Right cardiac atrium (tissue), 5 donors: ENCODE results near the gene PRR5L. TPM values are rescaled to one million over a fixed set of nuclear protein-coding genes. Genes with fewer than 3 reads are reported as not detected.

Source experiments
- ATAC-seq, 2 donors: fragments of 200-7000 bp; cut with Tn5 transposase; one replicate each; pipeline versions ENCODE4 v1.8.0 to v1.9.1; 2020; ENCODE audit warnings: moderate library complexity in 2 of 2, mild to moderate bottlenecking in 1 of 2
- DNase-seq, 3 donors: peaks; one replicate each; pipeline ENCODE4 v3.0.0-alpha.2; 2020
- H3K27ac ChIP-seq: one replicate; pipeline ENCODE4 v1.5.1; 2013; ENCODE audit warnings: mild to moderate bottlenecking, low read length, control low read depth, moderate library complexity
- H3K27me3 ChIP-seq: one replicate; pipeline ENCODE4 v1.6.1; 2013; ENCODE audit not compliant: control insufficient read depth, insufficient read depth
- H3K4me1 ChIP-seq: one replicate; pipeline ENCODE4 v1.6.1; 2013; ENCODE audit warnings: low read length; ENCODE audit not compliant: control insufficient read depth, insufficient read depth
- H3K4me3 ChIP-seq: one replicate; pipeline ENCODE4 v1.5.1; 2013; ENCODE audit warnings: low read length, control low read depth
- H3K9me3 ChIP-seq: one replicate; pipeline ENCODE4 v1.6.1; 2013; ENCODE audit warnings: low read length; ENCODE audit not compliant: control insufficient read depth
- WGBS: extraction: QIAGEN DNeasy Blood & Tissue Kit; methylation state at CpG from one replicate; pipeline ENCODE4 v1.1.7; 2013; 5-methylcytosine and 5-hydroxymethylcytosine counted together
- intact Hi-C, 4 donors: fragments of 100-400 bp; cut with DNase I; formaldehyde crosslinking; loops; one replicate each; pipeline versions ENCODE4 v1.11.0 to v1.14.0; 2022 to 2023
- polyA plus RNA-seq: library from polyadenylated mRNA; stranded (reverse); fragments of 200-250 nt; gene quantifications from one replicate; pipeline ENCODE4 v1.2.3, GENCODE V29; 2013
- total RNA-seq, 4 donors: library from RNA; stranded (reverse); fragmentation: NEBNext Ultra II Directional; extraction: Animal tissue kit (Norgen Biotek cat#: 25700); gene quantifications; one replicate each; pipeline ENCODE4 v1.2.1, GENCODE V29; 2021
- donor health status: healthy with polysubstance abuse.
- donor health status: DM: no; HTN: yes; CAD: no.
- donor health status: DM: no; HTN: no; CAD: no.
- donor health status: DM: no; HTN: yes; CAD: no; lungs with severe emphysema.
- donor health status: DM: yes; HTN: yes; CAD: no.

PRR5L gene
- total and polyA plus RNA-seq, 5 donors, result 0.52 to 5.0 (median 2.4) TPM

DNA sequence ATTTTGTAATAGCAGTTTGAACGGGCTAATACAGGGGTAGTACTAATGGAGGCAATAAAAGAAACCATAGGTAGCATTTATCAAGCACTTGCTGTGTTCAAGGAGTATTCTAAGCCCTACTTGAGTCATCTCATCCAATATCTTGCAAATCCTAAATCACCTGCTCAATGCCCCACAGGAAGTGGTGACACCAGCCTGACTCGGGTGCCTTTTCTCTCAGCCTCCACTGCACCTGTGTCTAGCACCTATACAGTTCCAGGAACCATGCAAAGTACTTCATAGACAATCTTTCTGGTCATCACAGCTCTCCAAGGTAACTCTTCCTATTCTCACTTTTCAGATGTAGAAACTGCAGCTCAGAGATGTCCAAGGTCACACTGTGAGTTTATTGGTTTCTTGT lies 98.0 kb downstream of the PRR5L start:
- DNase-seq, result no peak
- H3K9me3 ChIP-seq, result no peaks in the 10 kb centered on the region
- no peak overlapping the region for H3K4me3 ChIP-seq
- no peaks in the 10 kb centered on the region for H3K27me3 ChIP-seq
- intact Hi-C loops, result no loop called here
- ATAC-seq, result no peak
- H3K27ac ChIP-seq, result no peak overlapping the region
- no peaks in the 10 kb centered on the region for H3K4me1 ChIP-seq
- WGBS, result 88% methylated on average over 2 of the region's 2 CpGs

DNA sequence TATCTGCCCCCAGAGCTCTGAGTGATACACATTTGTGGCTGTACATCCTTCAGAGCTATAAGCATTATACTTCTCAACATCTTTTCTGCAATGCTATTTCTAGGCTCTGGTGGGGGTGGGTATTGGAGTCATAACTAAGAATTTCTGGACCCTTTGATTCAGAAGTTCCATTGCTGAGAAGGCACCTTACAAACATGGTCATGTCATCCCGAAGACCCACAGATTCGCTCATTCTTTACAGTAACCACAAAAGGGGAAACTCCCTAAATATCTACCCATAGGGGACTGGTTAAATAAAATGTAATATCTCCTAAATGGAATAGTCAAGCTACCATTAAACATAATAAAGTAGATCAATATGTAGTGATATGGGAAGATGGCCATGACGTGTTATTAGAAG lies 98.8 kb downstream of the PRR5L start:
- no peak for DNase-seq
- intact Hi-C loops, result no loop called here
- WGBS, result 94% methylated on average over 3 of the region's 3 CpGs
- no peak overlapping the region for H3K27ac ChIP-seq
- H3K4me3 ChIP-seq, result no peak overlapping the region
- no peaks in the 10 kb centered on the region for H3K27me3 ChIP-seq
- H3K9me3 ChIP-seq, result no peaks in the 10 kb centered on the region
- no peak for ATAC-seq
- no peaks in the 10 kb centered on the region for H3K4me1 ChIP-seq

DNA sequence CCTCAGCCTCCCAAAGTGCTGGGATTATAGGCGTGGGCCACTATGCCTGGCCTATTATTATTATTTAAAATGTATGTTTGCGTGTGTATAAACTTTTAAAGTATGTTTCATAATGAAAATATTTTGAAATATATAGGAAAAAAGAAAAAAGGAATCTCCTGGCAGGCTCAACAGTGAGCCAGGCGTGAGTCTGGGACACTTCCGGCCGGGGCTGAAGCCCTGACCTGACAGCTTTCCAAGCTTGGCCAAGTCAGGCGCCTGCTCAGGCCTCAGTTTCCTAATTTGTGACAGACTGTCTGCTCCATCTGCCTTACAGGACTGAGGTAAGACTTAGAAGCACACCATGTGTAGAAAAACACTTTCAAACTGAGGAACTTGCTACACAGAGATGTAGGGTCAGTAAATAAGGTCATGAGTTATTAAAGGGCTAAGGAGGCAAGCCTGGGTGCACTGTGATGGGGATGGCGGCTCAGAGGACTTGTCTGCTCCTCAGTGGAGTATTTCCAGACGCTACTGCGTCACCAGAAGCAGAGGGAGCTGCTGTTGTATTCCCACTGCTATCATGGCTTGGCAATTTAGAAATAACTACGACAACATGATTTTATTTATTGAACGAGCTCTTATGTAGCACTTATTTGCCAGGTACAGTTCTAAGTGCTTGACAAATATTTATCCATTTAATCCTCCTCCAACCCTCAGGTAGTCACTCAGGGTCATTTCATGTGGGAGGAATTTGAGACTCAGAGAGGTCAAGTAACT lies 100.1 kb downstream of the PRR5L start:
- no peak overlapping the region for H3K27ac ChIP-seq
- H3K4me3 ChIP-seq, result no peak overlapping the region
- H3K4me1 ChIP-seq, result no peaks in the 10 kb centered on the region
- ATAC-seq, result no peak
- intact Hi-C loops, result no loop called here
- H3K9me3 ChIP-seq, result no peaks in the 10 kb centered on the region
- DNase-seq, result no peak
- 89% methylated on average over 11 of the region's 11 CpGs for WGBS
- no peaks in the 10 kb centered on the region for H3K27me3 ChIP-seq

DNA sequence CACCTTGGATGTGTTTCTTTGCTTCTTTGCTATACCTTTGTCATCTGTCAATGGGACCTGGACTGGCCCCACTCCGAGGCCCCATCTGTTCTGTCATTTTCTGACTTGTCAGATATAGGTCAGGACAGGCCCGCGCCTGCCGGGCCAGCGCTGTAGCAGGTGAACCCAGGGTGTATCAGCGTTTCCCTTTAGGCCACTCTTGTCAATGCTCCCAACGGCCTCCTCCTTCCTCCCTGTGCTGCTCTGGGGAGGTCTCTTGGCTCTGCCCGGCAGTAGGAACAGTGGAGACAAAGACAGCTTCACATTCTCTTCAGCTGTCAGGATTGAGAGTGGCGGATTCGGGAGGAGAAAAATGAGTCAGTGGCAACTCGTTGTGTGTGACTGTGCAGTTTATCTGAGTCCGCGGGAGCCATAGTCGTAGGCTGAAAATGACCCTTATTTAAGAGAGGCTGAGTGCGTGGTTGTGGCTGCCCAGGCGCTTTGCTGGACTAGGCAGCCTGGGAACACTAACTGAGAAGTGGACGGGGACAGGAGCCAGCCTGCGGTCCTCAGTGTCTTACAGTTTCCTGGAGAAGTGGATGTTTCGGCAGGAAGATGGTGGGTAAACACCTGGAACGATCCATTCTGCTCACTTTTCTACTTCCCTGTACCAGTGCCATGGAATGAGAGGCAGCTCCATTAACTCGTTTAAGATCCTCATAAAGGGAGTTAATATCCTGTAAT lies 102.3 kb downstream of the PRR5L start:
- H3K9me3 ChIP-seq, result no peaks in the 10 kb centered on the region
- no peaks in the 10 kb centered on the region for H3K4me1 ChIP-seq
- H3K27me3 ChIP-seq, result no peaks in the 10 kb centered on the region
- DNase-seq (no peak), ATAC-seq (no peak)
- H3K27ac ChIP-seq, result no peak overlapping the region
- H3K4me3 ChIP-seq, result no peak overlapping the region
- 82% methylated on average over 21 of the region's 21 CpGs for WGBS
- intact Hi-C loops, result no loop called here

DNA sequence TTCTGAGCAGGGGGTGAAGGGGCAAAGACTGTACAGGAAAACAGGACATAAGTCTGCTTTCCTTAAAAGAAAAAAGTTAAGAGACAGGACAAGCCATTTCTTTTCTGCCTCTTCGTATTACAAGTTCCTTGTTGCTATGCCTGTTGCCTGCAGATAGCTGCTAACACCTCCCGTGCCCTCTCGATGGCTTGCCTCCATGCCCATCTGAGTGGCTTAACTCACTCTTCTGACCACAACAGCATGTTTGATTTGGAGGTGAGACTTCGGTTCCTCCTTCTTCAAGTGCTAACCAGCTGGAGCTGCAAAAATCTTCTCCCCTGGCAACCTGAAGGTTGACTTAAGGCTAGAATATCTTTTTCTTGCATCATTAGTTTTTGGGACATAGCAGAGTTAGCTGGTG lies 103.1 kb downstream of the PRR5L start:
- Histone ChIP-seq H3K4me3 (no peak overlapping the region), H3K27me3 (no peaks in the 10 kb centered on the region), H3K27ac (no peak overlapping the region), H3K4me1 (no peaks in the 10 kb centered on the region), H3K9me3 (no peaks in the 10 kb centered on the region)
- WGBS, result 86% methylated on average over 4 of the region's 4 CpGs
- intact Hi-C loops, result no loop called here
- ATAC-seq (no peak), DNase-seq (no peak)

DNA sequence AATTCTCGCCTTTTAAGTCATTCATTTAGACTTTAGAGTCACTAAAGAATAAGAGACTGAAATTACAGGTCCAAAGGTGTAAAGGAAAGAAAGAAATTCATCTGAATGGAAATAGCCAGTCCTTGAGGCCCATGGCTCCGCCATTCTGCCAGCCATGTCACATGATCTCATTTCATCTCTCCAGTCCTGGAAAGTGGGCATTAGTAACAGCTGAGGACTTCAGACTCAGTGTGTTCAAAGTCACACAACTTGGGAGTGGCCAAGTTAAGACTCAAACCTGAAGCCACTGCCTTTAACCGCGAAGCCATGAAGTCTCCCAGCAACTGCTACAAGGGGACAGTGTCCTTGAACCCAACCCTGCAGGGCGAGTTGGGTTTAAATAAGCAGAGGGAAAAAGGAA lies 103.7 kb downstream of the PRR5L start:
- no peaks in the 10 kb centered on the region for H3K9me3 ChIP-seq
- H3K4me1 ChIP-seq, result no peaks in the 10 kb centered on the region
- H3K27me3 ChIP-seq, result no peaks in the 10 kb centered on the region
- no peak overlapping the region for H3K4me3 ChIP-seq
- DNase-seq (no peak), ATAC-seq (no peak)
- WGBS, result 97% methylated on average over 5 of the region's 5 CpGs
- no peak overlapping the region for H3K27ac ChIP-seq
- intact Hi-C loops, result no loop called here

DNA sequence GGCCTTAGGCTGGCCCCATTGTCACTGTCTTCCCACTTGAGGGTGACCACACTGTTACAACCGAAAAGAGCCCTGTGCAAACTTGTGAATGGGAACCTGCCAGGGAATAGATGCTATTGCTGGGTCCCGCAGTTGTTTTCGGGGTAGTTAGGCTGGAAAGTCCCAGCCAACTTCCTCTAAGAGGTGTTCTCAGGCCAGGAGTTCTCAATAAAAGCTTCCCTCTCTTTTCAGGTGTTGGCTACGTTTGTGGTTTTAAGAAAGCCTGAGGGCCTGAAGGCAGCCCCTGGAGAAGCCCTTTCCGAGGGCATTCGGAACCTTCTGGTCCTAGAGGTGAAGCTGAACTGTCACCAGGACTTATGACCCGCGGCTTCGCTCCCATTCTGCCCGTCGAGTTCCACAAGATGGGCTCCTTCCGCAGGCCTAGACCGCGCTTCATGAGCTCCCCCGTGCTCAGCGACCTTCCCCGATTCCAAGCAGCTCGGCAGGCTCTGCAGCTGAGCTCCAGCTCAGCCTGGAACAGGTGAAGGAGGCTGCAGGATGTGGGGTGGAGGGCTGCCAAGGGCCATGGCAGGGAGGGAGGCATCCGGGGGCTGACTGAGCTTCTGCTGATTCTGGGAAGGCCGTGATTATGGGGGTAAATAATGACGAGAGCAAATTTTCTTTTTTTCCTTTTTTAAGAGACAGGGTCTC lies 104.8 kb downstream of the PRR5L start:
- DNase-seq, result peak in 1 of 3 donors; percentile 45
- ATAC-seq, result no peak
- intact Hi-C loops, result no loop called here
- Histone ChIP-seq H3K9me3 (no peaks in the 10 kb centered on the region), H3K27me3 (no peaks in the 10 kb centered on the region), H3K4me3 (no peak overlapping the region), H3K4me1 (no peaks in the 10 kb centered on the region), H3K27ac (no peak overlapping the region)
- WGBS, result 85% methylated on average over 21 of the region's 21 CpGs

DNA sequence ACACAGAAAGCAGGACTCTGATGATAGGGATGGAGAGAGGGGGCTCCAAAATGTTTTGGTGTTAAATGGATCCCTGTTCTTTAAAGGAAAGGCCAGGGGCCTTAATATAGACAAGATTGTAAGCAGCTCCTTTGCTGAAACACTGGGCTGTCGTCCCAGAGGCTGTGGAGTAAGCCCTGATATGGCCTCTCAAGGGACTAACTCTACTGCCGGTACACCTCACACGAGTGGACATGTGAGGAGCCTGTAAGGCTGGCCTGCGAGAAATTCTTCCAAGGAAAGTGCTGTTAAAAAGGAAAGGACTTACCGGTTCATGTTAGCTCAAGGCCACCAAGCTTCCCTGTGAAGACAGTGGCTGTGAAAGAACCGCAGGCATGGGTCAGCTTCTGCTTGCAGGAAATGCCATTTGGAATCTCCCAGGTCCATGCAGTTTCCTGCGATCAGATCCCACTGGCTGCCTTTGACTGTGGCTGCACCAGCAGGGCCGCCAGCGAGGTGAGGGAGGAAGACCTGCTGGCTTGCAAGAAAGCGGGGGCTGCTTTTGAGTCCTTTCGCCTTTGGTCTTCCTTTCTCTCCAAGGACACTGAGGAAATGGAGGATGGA lies 106.6 kb downstream of the PRR5L start:
- no peaks in the 10 kb centered on the region for H3K4me1 ChIP-seq
- WGBS, result 50% methylated on average over 11 of the region's 11 CpGs
- H3K9me3 ChIP-seq, result no peaks in the 10 kb centered on the region
- H3K4me3 ChIP-seq, result no peak overlapping the region
- H3K27ac ChIP-seq, result no peak overlapping the region
- H3K27me3 ChIP-seq, result no peaks in the 10 kb centered on the region
- intact Hi-C loops, result no loop called here
- DNase-seq, result no peak
- ATAC-seq, result peak; percentile 52 to 73

DNA sequence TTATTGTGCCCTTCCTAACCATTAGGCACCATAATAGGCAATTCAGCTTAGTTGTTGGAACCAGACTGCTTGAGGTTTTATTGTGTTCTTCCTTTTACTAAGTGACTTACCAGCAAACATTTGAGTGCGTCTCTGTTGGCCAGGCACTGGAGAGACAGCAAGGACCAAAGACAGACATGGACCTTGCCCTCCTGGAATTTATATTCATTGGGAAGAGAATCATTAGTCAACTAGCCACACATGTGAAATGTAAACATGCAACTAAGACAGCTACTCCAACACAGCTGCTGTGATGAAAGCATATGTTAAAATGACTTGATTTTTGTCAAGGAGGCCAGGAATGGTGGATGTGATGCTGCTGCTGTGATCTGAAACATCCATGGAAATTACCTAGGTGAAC lies 107.6 kb downstream of the PRR5L start:
- Histone ChIP-seq H3K27me3 (no peaks in the 10 kb centered on the region), H3K4me3 (no peak overlapping the region), H3K27ac (no peak overlapping the region), H3K9me3 (no peaks in the 10 kb centered on the region), H3K4me1 (no peaks in the 10 kb centered on the region)
- intact Hi-C loops, result no loop called here
- ATAC-seq (no peak), DNase-seq (no peak)
- 90% methylated on average over 1 of the region's 1 CpG for WGBS

DNA sequence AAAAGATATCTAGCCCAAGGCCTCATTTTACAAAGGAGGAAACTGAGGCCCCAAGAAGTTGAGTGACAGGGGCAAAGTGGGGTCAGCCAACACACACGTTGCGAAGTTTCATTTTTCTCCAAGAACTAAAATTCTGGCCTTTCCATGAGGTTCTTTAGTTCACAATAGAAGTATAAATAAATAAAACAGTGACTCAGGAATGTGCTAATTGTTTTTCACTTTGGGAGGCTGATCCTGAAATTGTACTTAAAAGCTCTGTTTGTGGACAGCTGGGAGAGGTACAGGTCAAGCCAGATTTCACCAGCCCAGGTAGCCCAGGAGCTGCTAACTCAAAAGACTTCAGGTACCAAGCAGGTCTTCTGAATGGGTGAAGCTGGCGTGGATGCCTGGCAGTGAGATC lies 108.7 kb downstream of the PRR5L start:
- ATAC-seq (no peak), DNase-seq (no peak)
- 82% methylated on average over 3 of the region's 3 CpGs for WGBS
- no peak overlapping the region for H3K27ac ChIP-seq
- intact Hi-C loops, result no loop called here
- H3K4me3 ChIP-seq, result no peak overlapping the region
- H3K9me3 ChIP-seq, result no peaks in the 10 kb centered on the region
- H3K27me3 ChIP-seq, result no peaks in the 10 kb centered on the region
- H3K4me1 ChIP-seq, result no peaks in the 10 kb centered on the region
